ENCODE results near the gene KLHL20. TPM values are rescaled to one million over a fixed set of nuclear protein-coding genes. Genes with fewer than 3 reads are reported as not detected.

The KLHL20 gene
- total and polyA plus RNA-seq, 3 experiments from 2014 or later = 19.7 to 25.7 (median 20.5) TPM

DNA sequence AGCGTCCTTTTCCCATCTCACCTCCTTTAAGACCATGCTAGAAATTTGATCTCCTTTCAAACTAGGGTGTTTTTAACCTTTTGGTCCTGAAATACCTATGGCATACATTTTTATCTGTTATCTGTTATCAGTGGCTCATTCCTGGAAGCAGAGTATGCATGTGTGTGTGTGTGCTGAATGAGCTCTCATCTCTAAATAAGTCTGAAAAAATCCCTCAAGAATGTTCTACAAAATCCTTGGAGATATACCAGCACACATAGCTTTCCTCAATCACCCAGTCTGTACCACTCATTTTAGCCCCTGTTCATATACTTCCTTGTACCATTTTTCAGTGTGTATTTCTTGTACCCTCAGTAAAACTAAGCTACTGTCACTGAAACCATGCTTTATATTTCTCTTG is 103.7 kb downstream of the KLHL20 start:
- H3K9me3 Mint-ChIP-seq = no peaks in the 10 kb centered on the region
- H3K27ac Mint-ChIP-seq = no peak overlapping the region
- ChIA-PET POLR2A (no interaction called here), CTCF (interaction anchor here (1.3 kb wide), 1 partner anchor 1076 kb away, joined by 3 read pairs; no protein-coding TSS in a partner anchor)
- H3K9me3 ChIP-seq (ENCODE audit: low read length) = no peaks in the 10 kb centered on the region
- H3K27me3 ChIP-seq (ENCODE audit: insufficient read depth, low read length, poor library complexity, severe bottlenecking) = no peaks in the 10 kb centered on the region
- H3K36me3 Mint-ChIP-seq = peaks cover 0 to 17% (median 2%) of the 10 kb centered on the region in 3 donors
- H3K4me1 ChIP-seq (ENCODE audit: insufficient read depth, low read length) = peaks cover 14% of the 10 kb centered on the region
- no peak overlapping the region for H3K4me3 Mint-ChIP-seq
- H3K27ac ChIP-seq (ENCODE audit: low read depth, low read length) = no peak overlapping the region
- H3K4me1 Mint-ChIP-seq = peaks cover 32 to 67% (median 63%) of the 10 kb centered on the region in 3 donors
- H3K36me3 ChIP-seq (ENCODE audit: insufficient read depth, low read length) = no peaks in the 10 kb centered on the region
- no peak overlapping the region for H3K4me3 ChIP-seq (ENCODE audit: low read length)
- no peak for DNase-seq
- H3K27me3 Mint-ChIP-seq = no peaks in the 10 kb centered on the region

DNA sequence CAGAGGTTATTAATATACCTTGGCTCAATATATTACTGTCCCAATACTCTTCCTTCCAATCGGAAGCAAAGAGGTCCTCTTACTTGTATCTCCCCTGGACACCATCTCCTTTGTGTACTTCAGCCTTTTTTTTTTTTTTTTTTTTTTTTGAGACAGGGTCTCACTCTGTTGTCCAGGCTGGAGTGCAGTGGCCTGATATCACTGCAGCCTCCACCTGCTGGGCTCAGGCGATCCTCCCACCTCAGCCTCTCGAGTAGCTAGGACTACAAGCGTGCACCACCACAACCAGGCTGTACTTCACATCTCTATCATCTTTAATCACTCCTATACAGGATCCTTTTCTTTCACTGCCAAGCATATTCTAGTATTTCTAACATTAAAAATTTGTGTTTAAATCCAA is 106.9 kb downstream of the KLHL20 start:
- Mint-ChIP-seq H3K27me3 (no peaks in the 10 kb centered on the region), H3K4me3 (peak overlapping the region in 2 of 7 donors; percentile 15 to 42), H3K36me3 (peaks cover 0 to 27% (median 2%) of the 10 kb centered on the region in 3 donors), H3K27ac (peak overlapping the region in 1 of 8 donors; percentile 15), H3K4me1 (peaks cover 33 to 59% (median 52%) of the 10 kb centered on the region in 3 donors), H3K9me3 (no peaks in the 10 kb centered on the region)
- POLR2A ChIA-PET = no interaction called here
- Histone ChIP-seq H3K9me3 (ENCODE audit: low read length) (no peaks in the 10 kb centered on the region), H3K4me1 (ENCODE audit: insufficient read depth, low read length) (peaks cover 18% of the 10 kb centered on the region), H3K4me3 (ENCODE audit: low read length) (no peak overlapping the region), H3K27ac (ENCODE audit: low read depth, low read length) (no peak overlapping the region), H3K27me3 (ENCODE audit: insufficient read depth, low read length, poor library complexity, severe bottlenecking) (no peaks in the 10 kb centered on the region), H3K36me3 (ENCODE audit: insufficient read depth, low read length) (no peaks in the 10 kb centered on the region)
- DNase-seq = no peak
- CTCF ChIA-PET = no interaction called here

DNA sequence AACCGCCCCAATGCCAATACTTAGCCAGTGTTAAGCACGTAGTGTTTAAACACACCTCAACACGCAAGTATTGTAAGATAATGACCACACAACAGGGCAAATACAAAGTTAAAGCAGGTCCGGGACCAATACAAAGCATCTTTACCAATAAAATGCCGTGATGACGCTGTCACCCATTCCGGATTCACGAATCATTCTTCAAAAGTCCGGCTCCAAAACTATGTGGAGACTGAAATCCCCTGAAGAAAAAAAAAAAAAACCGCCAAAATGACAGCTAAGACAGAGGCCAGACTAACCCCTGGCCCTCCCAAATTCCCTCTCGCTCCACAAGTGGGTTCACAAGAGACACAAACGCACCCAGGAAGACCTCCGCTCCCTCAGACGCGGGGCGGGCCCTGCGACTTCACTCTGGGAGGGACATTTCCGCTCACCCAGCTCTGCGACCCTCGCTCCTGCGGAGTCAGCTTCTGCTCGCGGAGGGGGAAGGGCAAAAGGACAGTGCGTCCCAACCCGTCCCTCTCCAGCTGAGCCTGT is 109.1 kb downstream of the KLHL20 start:
- DNase-seq = no peak
- Mint-ChIP-seq H3K27me3 (no peaks in the 10 kb centered on the region), H3K36me3 (peaks cover 0 to 17% (median 7%) of the 10 kb centered on the region in 3 donors), H3K27ac (peak overlapping the region; percentile 89 to 99 (median 94)), H3K9me3 (no peaks in the 10 kb centered on the region), H3K4me3 (peak overlapping the region; percentile 89 to 99 (median 92)), H3K4me1 (peaks cover 38 to 67% (median 57%) of the 10 kb centered on the region in 3 donors)
- H3K27ac ChIP-seq (ENCODE audit: low read depth, low read length) = peak overlapping the region; percentile 93
- H3K27me3 ChIP-seq (ENCODE audit: insufficient read depth, low read length, poor library complexity, severe bottlenecking) = no peaks in the 10 kb centered on the region
- POLR2A ChIA-PET = interaction anchor here (0.6 to 2.0 kb wide), 9 partner anchors 42 to 1175 kb away, joined by 3 to 15 read pairs (median 6); partner anchors contain the start of genes GAS5, KLHL20, PRDX6 and RC3H1
- H3K4me1 ChIP-seq (ENCODE audit: insufficient read depth, low read length) = peaks cover 18% of the 10 kb centered on the region
- CTCF ChIA-PET = interaction anchor here (0.8 to 2.8 kb wide), 6 partner anchors 41 to 1081 kb away, joined by 3 to 23 read pairs (median 4); partner anchors contain the start of gene KLHL20
- H3K36me3 ChIP-seq (ENCODE audit: insufficient read depth, low read length) = no peaks in the 10 kb centered on the region
- H3K4me3 ChIP-seq (ENCODE audit: low read length) = peak overlapping the region; percentile 95
- no peaks in the 10 kb centered on the region for H3K9me3 ChIP-seq (ENCODE audit: low read length)

DNA sequence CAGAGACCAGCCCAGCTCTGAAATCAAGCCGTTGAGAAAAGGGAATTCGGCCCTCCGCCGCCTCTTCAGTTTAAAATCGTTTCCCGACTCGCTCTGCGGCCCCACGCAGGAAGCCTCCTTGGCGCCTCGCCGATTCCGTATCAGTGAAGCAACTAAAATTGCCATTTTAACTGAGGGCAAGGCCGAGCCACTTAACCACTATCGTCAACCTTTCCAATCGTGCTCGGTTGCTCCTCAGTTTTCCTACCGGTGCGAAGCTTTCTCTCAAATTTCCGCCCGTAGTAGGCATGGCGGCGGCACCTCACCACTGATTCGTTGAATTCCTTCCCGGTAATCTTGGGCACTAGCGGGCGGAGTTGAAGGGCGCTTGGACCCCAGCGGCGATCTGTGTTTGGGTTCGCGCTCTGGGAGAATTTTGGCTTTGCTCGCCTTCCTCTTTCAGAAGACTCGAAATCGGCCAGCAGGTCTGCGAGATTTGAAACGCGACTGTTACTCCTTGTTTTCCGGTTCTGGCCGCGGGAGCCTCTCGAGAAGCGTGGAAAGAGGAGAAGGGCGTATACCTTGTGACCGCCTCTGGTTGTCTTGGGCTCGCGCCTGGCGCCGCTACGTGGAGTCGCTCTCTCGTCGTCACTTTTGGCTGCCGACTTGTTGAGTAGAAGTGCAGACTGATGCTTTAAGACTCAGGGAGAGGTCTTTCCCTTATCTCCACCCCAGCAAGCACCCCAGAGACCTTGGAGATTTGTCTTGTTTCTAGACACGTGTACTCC is 109.7 kb downstream of the KLHL20 start, which contains the start of the genes CENPL and DARS2:
TSS of gene CENPL (minus strand) at position 569 of the 767 bp plus-strand sequence. CDS start 13,584 bp downstream, outside the sequence.
TSS of gene DARS2 (plus strand) at position 359 of the 767 bp plus-strand sequence. CDS start 557 bp downstream, outside the sequence.
- Mint-ChIP-seq H3K36me3 (peaks cover 0 to 19% (median 7%) of the 10 kb centered on the region in 3 donors), H3K27ac (peak within 1 kb of the TSS; percentile 89 to 99 (median 94)), H3K27me3 (no peaks in the 10 kb centered on the region), H3K4me3 (peak within 1 kb of the TSS; percentile 89 to 99 (median 92)), H3K9me3 (no peaks in the 10 kb centered on the region), H3K4me1 (peaks cover 38 to 71% (median 57%) of the 10 kb centered on the region in 3 donors)
- DNase-seq = peak; percentile 79 to 93 (median 91)
- peak within 1 kb of the TSS; percentile 93 for H3K27ac ChIP-seq (ENCODE audit: low read depth, low read length)
- peaks cover 18% of the 10 kb centered on the region for H3K4me1 ChIP-seq (ENCODE audit: insufficient read depth, low read length)
- H3K9me3 ChIP-seq (ENCODE audit: low read length) = no peaks in the 10 kb centered on the region
- POLR2A ChIA-PET = interaction anchor here (0.6 to 2.0 kb wide), 10 partner anchors 9 to 1175 kb away, joined by 3 to 15 read pairs (median 5); partner anchors contain the start of genes GAS5, KLHL20, PRDX6 and RC3H1
- CTCF ChIA-PET = interaction anchor here (0.7 to 2.8 kb wide), 12 partner anchors 10 to 1081 kb away, joined by 3 to 23 read pairs (median 4); partner anchors contain the start of genes GAS5, KLHL20 and ZBTB37
- no peaks in the 10 kb centered on the region for H3K27me3 ChIP-seq (ENCODE audit: insufficient read depth, low read length, poor library complexity, severe bottlenecking)
- H3K4me3 ChIP-seq (ENCODE audit: low read length) = peak within 1 kb of the TSS; percentile 95
- H3K36me3 ChIP-seq (ENCODE audit: insufficient read depth, low read length) = no peaks in the 10 kb centered on the region

DNA sequence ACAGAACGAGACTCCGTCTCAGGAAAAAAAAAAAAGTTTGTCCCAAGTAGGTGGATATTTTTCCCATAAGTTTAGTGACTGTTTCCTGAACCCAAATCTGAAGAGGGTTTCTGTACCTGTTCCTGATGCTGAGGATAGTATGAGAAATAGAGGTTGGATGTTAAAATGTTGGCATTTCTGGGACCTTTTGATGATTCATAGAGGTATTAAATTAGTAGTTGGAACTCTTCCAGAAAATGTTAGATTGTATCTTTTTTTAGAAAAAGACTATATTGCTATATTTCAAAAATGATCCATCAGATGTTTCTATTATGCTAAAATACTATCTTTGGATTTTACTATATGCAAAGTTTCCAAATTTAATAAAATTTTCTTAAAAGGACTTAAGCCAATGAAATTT is 112.8 kb downstream of the KLHL20 start:
- no peaks in the 10 kb centered on the region for H3K9me3 ChIP-seq (ENCODE audit: low read length)
- peaks cover 8% of the 10 kb centered on the region for H3K36me3 ChIP-seq (ENCODE audit: insufficient read depth, low read length)
- no peaks in the 10 kb centered on the region for H3K27me3 ChIP-seq (ENCODE audit: insufficient read depth, low read length, poor library complexity, severe bottlenecking)
- H3K9me3 Mint-ChIP-seq = no peaks in the 10 kb centered on the region
- no peak overlapping the region for H3K27ac ChIP-seq (ENCODE audit: low read depth, low read length)
- POLR2A ChIA-PET = no interaction called here
- no peak overlapping the region for H3K4me3 Mint-ChIP-seq
- H3K4me1 Mint-ChIP-seq = peaks cover 27 to 50% (median 36%) of the 10 kb centered on the region in 3 donors
- CTCF ChIA-PET = interaction anchor here (1.5 to 2.0 kb wide), 2 partner anchors 8 to 398 kb away, joined by 4 to 7 read pairs; no protein-coding TSS in a partner anchor
- DNase-seq = no peak
- peak overlapping the region in 2 of 8 donors; percentile 12 to 27 for H3K27ac Mint-ChIP-seq
- H3K4me1 ChIP-seq (ENCODE audit: insufficient read depth, low read length) = peaks cover 12% of the 10 kb centered on the region
- no peaks in the 10 kb centered on the region for H3K27me3 Mint-ChIP-seq
- no peak overlapping the region for H3K4me3 ChIP-seq (ENCODE audit: low read length)
- peaks cover 0 to 35% (median 10%) of the 10 kb centered on the region in 3 donors for H3K36me3 Mint-ChIP-seq

DNA sequence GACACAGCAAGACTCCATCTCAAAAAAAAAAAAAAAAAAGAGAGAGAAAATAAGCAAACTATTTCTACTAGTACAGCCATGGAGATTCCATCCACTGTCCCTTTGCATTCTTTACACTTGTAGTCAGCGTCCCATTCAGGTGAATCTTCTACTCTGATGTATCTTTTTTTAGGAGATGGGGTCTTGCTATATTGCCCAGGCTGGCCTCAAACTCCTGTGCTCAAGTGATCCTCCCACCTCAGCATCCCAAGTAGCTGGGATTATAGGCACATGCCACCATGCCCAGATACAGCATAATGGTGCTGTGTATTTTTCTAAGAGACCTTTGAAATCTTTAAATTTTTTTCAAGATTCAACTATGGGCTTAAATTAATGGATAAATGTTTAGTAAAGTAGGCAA is 118.0 kb downstream of the KLHL20 start:
- Mint-ChIP-seq H3K27me3 (no peaks in the 10 kb centered on the region), H3K9me3 (no peaks in the 10 kb centered on the region), H3K27ac (no peak overlapping the region), H3K4me1 (peaks cover 0 to 11% (median 3%) of the 10 kb centered on the region in 3 donors), H3K4me3 (no peak overlapping the region), H3K36me3 (peaks cover 0 to 49% (median 17%) of the 10 kb centered on the region in 3 donors)
- POLR2A ChIA-PET = interaction anchor here (0.6 kb wide), 1 partner anchor 8 kb away, joined by 3 read pairs; no protein-coding TSS in a partner anchor
- Histone ChIP-seq H3K27me3 (ENCODE audit: insufficient read depth, low read length, poor library complexity, severe bottlenecking) (no peaks in the 10 kb centered on the region), H3K4me1 (ENCODE audit: insufficient read depth, low read length) (no peaks in the 10 kb centered on the region), H3K27ac (ENCODE audit: low read depth, low read length) (no peak overlapping the region), H3K36me3 (ENCODE audit: insufficient read depth, low read length) (peaks cover 24% of the 10 kb centered on the region), H3K4me3 (ENCODE audit: low read length) (no peak overlapping the region), H3K9me3 (ENCODE audit: low read length) (no peaks in the 10 kb centered on the region)
- CTCF ChIA-PET = no interaction called here
- no peak for DNase-seq
